Effector CD8-positive, alpha-beta T cell (primary cell): ENCODE data around the gene ITGA2B.
"Not testable (repeated sequence)": the region's sequence is repeated elsewhere in the genome, so short reads cannot be mapped to it uniquely, and the experiment has no call there.

Experiments
- DNase-seq: peaks from one replicate; lab custom pipeline; 2025; lab: John Stamatoyannopoulos, UW

The ITGA2B gene

GRCh38 chr17:44351961-44352827 lies 37.3 kb downstream of the ITGA2B start:
- no peak for DNase-seq

- DNase-seq, result no peak
Measured at GRCh38 chr17:44351464-44351863, 38.0 kb downstream of the ITGA2B start.

- DNase-seq, result peak; percentile 51
Measured at GRCh38 chr17:44350733-44351226, 38.7 kb downstream of the ITGA2B start.

- no peak for DNase-seq
Measured at GRCh38 chr17:44349553-44350070, 39.8 kb downstream of the ITGA2B start.

- no peak for DNase-seq
Measured at GRCh38 chr17:44348988-44349364, 40.5 kb downstream of the ITGA2B start.

- no peak for DNase-seq
Measured at GRCh38 chr17:44348234-44348987, 41.0 kb downstream of the ITGA2B start.

GRCh38 chr17:44347206-44348055 lies 42.0 kb downstream of the ITGA2B start:
- not testable (repeated sequence) for DNase-seq

GRCh38 chr17:44346064-44346844 lies 43.2 kb downstream of the ITGA2B start:
- DNase-seq, result no peak

- DNase-seq, result peak; percentile 23
Measured at GRCh38 chr17:44345454-44346026, 43.9 kb downstream of the ITGA2B start.

- DNase-seq, result peak; percentile 74
Measured at GRCh38 chr17:44344939-44345453, 44.5 kb downstream of the ITGA2B start, which contains the start of gene GRN. Gene GRN, plus strand, starts transcription at chr17:44345302. Its CDS starts 3,863 bp downstream, at chr17:44349165.

- DNase-seq, result no peak
Measured at GRCh38 chr17:44343510-44344209, 45.8 kb downstream of the ITGA2B start.

- not testable (repeated sequence) for DNase-seq
Measured at GRCh38 chr17:44340553-44340952, 48.9 kb downstream of the ITGA2B start.

- no peak for DNase-seq
Measured at GRCh38 chr17:44338702-44339101, 50.7 kb downstream of the ITGA2B start.

GRCh38 chr17:44335968-44336367 lies 53.5 kb downstream of the ITGA2B start:
- DNase-seq, result no peak

- no peak for DNase-seq
Measured at GRCh38 chr17:44335564-44335963, 53.9 kb downstream of the ITGA2B start.

- no peak for DNase-seq
Measured at GRCh38 chr17:44334727-44335126, 54.7 kb downstream of the ITGA2B start.

GRCh38 chr17:44334315-44334714 lies 55.1 kb downstream of the ITGA2B start:
- DNase-seq, result no peak

GRCh38 chr17:44333371-44333770 lies 56.1 kb downstream of the ITGA2B start:
- DNase-seq, result no peak

- peak; percentile 57 for DNase-seq
Measured at GRCh38 chr17:44331249-44331760, 58.1 kb downstream of the ITGA2B start.
